ENCODE measurements around the gene DIS3L.

Gene DIS3L

DNA sequence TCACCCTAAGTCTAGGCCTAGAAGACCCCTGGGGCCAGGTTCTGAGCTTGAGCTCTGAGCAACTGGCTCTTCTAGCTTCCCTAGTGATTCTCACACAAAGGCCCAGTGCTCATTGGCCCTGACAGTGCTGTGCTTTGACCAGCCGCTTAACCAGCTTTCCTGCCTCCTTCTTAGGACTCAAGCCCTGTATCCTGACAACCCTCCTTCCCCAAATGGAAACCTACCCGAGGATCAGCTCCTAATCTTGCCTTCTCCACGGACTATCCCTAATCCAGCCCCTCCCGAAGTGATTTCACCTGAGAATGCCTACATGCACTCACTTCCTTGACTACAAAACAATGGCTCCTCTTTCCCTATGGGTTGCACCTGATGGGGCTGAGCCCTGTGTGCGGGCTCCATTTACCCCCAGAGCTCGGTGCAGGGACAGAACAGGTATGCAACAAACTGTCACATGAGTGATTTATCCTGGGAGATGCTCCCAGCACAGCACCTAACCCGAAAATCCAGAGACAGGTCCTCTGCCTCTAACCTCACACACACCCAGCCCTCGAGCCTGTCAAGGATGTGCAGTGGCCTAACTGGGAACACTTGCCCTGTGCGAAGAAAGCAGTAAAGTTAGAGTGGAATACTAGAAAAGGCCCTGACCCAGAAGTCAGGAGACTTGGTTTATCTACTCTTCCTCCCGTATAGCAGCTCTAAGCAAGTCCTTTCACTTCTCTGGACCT is 42.1 kb upstream of the DIS3L start:
- Histone ChIP-seq H3K4me1 (ENCODE audit: low read length) (no peaks in the 10 kb centered on the region), H3K9me3 (replicated peaks; ENCODE audit: insufficient read depth, low read length) (no peaks in the 10 kb centered on the region), H3K4me2 (ENCODE audit: low read depth, low read length) (no peak overlapping the region), H3F3A (ENCODE audit: insufficient read depth, low read length) (no peaks in the 10 kb centered on the region), H4K20me1 (ENCODE audit: insufficient read depth, low read length) (no peaks in the 10 kb centered on the region), H3K27me3 (replicated peaks; ENCODE audit: insufficient read depth, low read length) (peaks cover 37% of the 10 kb centered on the region), H3K27ac (ENCODE audit: low read length) (no peak overlapping the region), H3K9ac (ENCODE audit: low read length) (no peak overlapping the region), H3K36me3 (replicated peaks; ENCODE audit: insufficient read depth, low read length) (no peaks in the 10 kb centered on the region), H2AFZ (ENCODE audit: low read length) (no peak overlapping the region), H3K79me2 (ENCODE audit: low read length) (no peaks in the 10 kb centered on the region), H3K4me3 (ENCODE audit: low read length) (no peak overlapping the region), H3K9me2 (replicated peaks; ENCODE audit: insufficient read depth, low read length) (no peaks in the 10 kb centered on the region)
- no peak for DNase-seq
- TF ChIP-seq, protein P1, sequence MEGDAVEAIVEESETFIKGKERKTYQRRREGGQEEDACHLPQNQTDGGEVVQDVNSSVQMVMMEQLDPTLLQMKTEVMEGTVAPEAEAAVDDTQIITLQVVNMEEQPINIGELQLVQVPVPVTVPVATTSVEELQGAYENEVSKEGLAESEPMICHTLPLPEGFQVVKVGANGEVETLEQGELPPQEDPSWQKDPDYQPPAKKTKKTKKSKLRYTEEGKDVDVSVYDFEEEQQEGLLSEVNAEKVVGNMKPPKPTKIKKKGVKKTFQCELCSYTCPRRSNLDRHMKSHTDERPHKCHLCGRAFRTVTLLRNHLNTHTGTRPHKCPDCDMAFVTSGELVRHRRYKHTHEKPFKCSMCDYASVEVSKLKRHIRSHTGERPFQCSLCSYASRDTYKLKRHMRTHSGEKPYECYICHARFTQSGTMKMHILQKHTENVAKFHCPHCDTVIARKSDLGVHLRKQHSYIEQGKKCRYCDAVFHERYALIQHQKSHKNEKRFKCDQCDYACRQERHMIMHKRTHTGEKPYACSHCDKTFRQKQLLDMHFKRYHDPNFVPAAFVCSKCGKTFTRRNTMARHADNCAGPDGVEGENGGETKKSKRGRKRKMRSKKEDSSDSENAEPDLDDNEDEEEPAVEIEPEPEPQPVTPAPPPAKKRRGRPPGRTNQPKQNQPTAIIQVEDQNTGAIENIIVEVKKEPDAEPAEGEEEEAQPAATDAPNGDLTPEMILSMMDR (IDR thresholded peaks at IDR 0.05; ENCODE audit: low read length) = no peak
- no peak for TF ChIP-seq EZH2phosphoT487 (IDR thresholded peaks at IDR 0.05; ENCODE audit: low read length)
- TF ChIP-seq EZH2 (optimal IDR thresholded peaks at IDR 0.05; ENCODE audit: low read depth, low read length) = no peak

DNA sequence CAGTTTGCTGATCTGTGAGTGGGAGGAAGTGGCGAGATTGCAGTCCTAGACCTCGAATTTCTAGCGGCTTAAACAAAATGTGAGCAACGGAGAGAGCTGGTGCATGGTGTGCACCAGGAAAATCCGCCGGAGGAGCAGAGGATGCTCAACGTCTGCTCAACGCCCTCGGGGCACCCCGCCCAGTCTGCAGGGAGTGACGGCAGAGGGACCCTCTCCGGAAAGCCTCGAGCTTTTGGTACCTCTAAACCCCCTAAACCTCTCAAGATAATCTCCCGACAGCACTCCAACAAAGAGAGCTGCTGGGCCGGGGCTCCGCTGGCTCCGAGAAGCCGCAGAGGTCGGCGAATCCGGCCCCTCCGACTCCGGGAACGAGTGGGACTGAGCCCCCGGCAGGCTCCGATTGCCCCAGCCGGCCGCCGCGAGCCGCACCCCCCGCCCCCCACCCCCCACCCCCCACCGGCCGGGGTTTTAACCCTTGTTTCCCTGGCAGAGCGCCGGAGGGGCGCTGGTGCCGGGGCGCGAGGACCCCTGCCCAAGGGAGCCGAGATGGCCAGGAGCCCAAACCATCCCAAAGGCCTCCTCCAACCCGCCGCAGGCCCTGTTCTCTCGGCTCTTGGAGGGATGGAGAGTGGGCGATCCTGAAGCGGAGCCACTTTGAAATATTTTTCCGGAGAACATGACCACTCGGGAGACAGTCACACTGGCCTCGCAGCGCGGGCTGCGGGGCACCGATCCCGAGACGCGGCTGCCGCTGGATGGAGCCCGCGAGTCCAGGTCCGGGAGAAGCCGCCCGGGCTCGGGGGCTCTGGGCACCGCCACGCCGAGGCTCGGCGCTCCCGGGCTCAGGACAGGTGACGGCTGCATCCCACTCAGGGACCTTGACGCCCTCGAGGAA is 41.3 kb upstream of the DIS3L start:
- H3F3A ChIP-seq (ENCODE audit: insufficient read depth, low read length) = no peaks in the 10 kb centered on the region
- H3K4me2 ChIP-seq (ENCODE audit: low read depth, low read length) = peak overlapping the region; percentile 100
- no peaks in the 10 kb centered on the region for H3K9me2 ChIP-seq (replicated peaks; ENCODE audit: insufficient read depth, low read length)
- H2AFZ ChIP-seq (ENCODE audit: low read length) = peak overlapping the region; percentile 83
- peak overlapping the region; percentile 66 for H3K4me3 ChIP-seq (ENCODE audit: low read length)
- H3K27me3 ChIP-seq (replicated peaks; ENCODE audit: insufficient read depth, low read length) = peaks cover 37% of the 10 kb centered on the region
- H3K9me3 ChIP-seq (replicated peaks; ENCODE audit: insufficient read depth, low read length) = no peaks in the 10 kb centered on the region
- H3K9ac ChIP-seq (ENCODE audit: low read length) = no peak overlapping the region
- H3K4me1 ChIP-seq (ENCODE audit: low read length) = no peaks in the 10 kb centered on the region
- DNase-seq = peak; percentile 27
- no peaks in the 10 kb centered on the region for H3K36me3 ChIP-seq (replicated peaks; ENCODE audit: insufficient read depth, low read length)
- no peaks in the 10 kb centered on the region for H4K20me1 ChIP-seq (ENCODE audit: insufficient read depth, low read length)
- no peak overlapping the region for H3K27ac ChIP-seq (ENCODE audit: low read length)
- H3K79me2 ChIP-seq (ENCODE audit: low read length) = no peaks in the 10 kb centered on the region
- TF ChIP-seq EZH2 (optimal IDR thresholded peaks at IDR 0.05; ENCODE audit: low read depth, low read length) = no peak
- TF ChIP-seq, protein P1 (IDR thresholded peaks at IDR 0.05; ENCODE audit: low read length) = peak; percentile 54

DNA sequence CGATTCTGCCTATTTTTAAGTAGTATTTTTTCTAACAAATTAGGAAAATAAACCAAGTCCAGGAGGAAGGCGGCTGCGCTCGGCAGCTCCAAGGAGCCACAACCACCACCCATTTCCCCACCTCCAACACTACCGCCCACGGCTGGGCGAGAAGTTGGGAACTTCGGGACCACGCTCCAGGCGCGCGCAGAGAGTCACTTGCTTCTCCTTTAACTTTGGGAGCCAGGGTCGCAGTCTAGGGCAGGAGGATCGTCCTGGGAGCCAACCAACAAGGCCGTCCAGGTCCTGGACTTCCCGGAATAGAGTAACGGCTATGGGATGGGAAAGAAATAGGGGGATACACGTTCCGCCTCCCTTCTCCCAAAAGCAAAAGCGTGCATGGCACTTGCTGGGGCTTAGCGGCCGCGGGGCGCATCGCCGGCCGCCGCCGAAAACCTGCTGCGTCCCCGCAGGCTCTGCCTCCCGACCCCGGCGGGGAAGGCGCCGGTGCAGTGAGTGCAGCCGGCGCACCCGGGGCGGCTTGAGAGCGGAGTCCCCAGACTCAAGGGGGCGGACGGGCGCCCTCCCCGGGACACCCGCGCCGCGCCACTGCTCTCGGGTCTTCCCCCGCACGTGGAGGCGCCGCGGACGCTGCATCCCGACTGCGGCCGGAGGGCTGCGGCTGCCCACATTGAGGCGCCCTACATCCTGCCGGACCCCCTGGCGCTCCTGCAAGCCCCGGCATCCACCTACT is 40.5 kb upstream of the DIS3L start:
- Histone ChIP-seq H3K27me3 (replicated peaks; ENCODE audit: insufficient read depth, low read length) (peaks cover 37% of the 10 kb centered on the region), H3K79me2 (ENCODE audit: low read length) (no peaks in the 10 kb centered on the region), H3K9me3 (replicated peaks; ENCODE audit: insufficient read depth, low read length) (no peaks in the 10 kb centered on the region), H3K27ac (ENCODE audit: low read length) (no peak overlapping the region), H3K4me3 (ENCODE audit: low read length) (peak overlapping the region; percentile 66), H3K9me2 (replicated peaks; ENCODE audit: insufficient read depth, low read length) (no peaks in the 10 kb centered on the region), H3K4me2 (ENCODE audit: low read depth, low read length) (peak overlapping the region; percentile 100), H3K36me3 (replicated peaks; ENCODE audit: insufficient read depth, low read length) (no peaks in the 10 kb centered on the region), H4K20me1 (ENCODE audit: insufficient read depth, low read length) (no peaks in the 10 kb centered on the region), H3F3A (ENCODE audit: insufficient read depth, low read length) (no peaks in the 10 kb centered on the region), H2AFZ (ENCODE audit: low read length) (peak overlapping the region; percentile 83), H3K4me1 (ENCODE audit: low read length) (no peaks in the 10 kb centered on the region), H3K9ac (ENCODE audit: low read length) (no peak overlapping the region)
- TF ChIP-seq EZH2 (optimal IDR thresholded peaks at IDR 0.05; ENCODE audit: low read depth, low read length) (no peak), EZH2phosphoT487 (IDR thresholded peaks at IDR 0.05; ENCODE audit: low read length) (no peak)
- TF ChIP-seq, protein P1 (IDR thresholded peaks at IDR 0.05; ENCODE audit: low read length) = no peak; the same call in 1 of the 2 replicates
- no peak for DNase-seq
